NB4 (cell line): ENCODE measurements around the gene AR.
"Not testable (repeated sequence)": the region's sequence is repeated elsewhere in the genome, so short reads cannot be mapped to it uniquely, and the experiment has no call there.

Source experiments
- CTCF ChIP-seq: IDR thresholded peaks from one replicate; pipeline ENCODE4 v1.5.1; 2012; ENCODE audit warnings: low read depth, low read length
- MAX ChIP-seq: IDR thresholded peaks from 2 replicates; pipeline ENCODE4 v1.6.1; 2011; ENCODE audit warnings: low read depth, low read length
- POLR2A ChIP-seq: IDR thresholded peaks from 2 replicates; pipeline ENCODE4 v1.6.1; 2011; ENCODE audit warnings: mild to moderate bottlenecking; ENCODE audit not compliant: insufficient read length; ENCODE audit errors: extremely low read depth

DNA sequence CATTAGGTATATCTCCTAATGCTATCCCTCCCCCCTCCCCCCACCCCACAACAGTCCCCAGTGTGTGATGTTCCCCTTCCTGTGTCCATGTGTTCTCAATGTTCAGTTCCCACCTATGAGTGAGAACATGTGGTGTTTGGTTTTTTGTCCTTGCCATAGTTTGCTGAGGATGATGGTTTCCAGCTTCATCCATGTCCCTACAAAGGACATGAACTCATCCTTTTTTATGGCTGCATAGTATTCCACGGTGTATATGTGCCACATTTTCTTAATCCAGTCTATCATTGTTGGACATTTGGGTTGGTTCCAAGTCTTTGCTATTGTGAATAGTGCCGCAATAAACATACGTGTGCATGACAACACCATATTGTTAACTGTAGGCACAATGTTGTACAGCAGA, 93.5 kb downstream of the AR start:
- TF ChIP-seq CTCF, MAX, POLR2A: not testable (repeated sequence)
